ENCODE results near the gene ICAM4. TPM values are rescaled to one million over a fixed set of nuclear protein-coding genes. Genes with fewer than 3 reads are reported as not detected.

Gene ICAM4
- total RNA-seq, 4 donors from 2014 or later: 1.3 TPM; not detected in 3

- peak overlapping the region in 3 of 4 donors; percentile 19 to 43 (median 31) for H3K4me3 ChIP-seq
- H3K9me3 ChIP-seq: no peaks in the 10 kb centered on the region
- H3K27me3 ChIP-seq: peaks cover 3 to 94% of the 10 kb centered on the region in 2 donors
- no peak for DNase-seq (ENCODE audit: low spot score in 2 of 2)
- TF ChIP-seq POLR2A (IDR thresholded peaks at IDR 0.05) (no peak), CTCF (IDR thresholded peaks at IDR 0.05) (no peak), EP300 (IDR thresholded peaks at IDR 0.05) (no peak)
- 0 to 3% methylated on average over 9 to 47 of the region's 57 CpGs for WGBS, 2 donors
- no peak overlapping the region for H3K27ac ChIP-seq
- H3K4me1 ChIP-seq: peaks cover 0 to 92% (median 56%) of the 10 kb centered on the region in 4 donors
- H3K36me3 ChIP-seq: peaks cover 0 to under 1% (median 0%) of the 10 kb centered on the region in 3 donors
These were observed 4.3 kb downstream of the ICAM4 start for GRCh38 chr19:10290876-10291553.

- H3K4me3 ChIP-seq: peak overlapping the region; percentile 0 to 43 (median 25)
- 2 to 3% methylated on average over 8 to 37 of the region's 49 CpGs for WGBS, 2 donors
- H3K4me1 ChIP-seq: peaks cover 0 to 95% (median 57%) of the 10 kb centered on the region in 4 donors
- no peak overlapping the region for H3K27ac ChIP-seq
- peaks cover 3 to 97% of the 10 kb centered on the region in 2 donors for H3K27me3 ChIP-seq
- no peaks in the 10 kb centered on the region for H3K36me3 ChIP-seq
- no peaks in the 10 kb centered on the region for H3K9me3 ChIP-seq
- no peak for DNase-seq (ENCODE audit: low spot score in 2 of 2)
- no peak for TF ChIP-seq CTCF (IDR thresholded peaks at IDR 0.05)
- TF ChIP-seq POLR2A (IDR thresholded peaks at IDR 0.05): no peak
- TF ChIP-seq EP300 (IDR thresholded peaks at IDR 0.05): no peak
These were observed 4.9 kb downstream of the ICAM4 start for GRCh38 chr19:10291554-10292205.

- H3K4me3 ChIP-seq: peak overlapping the region in 3 of 4 donors; percentile 0 to 43 (median 19)
- no peak overlapping the region for H3K27ac ChIP-seq
- no peaks in the 10 kb centered on the region for H3K36me3 ChIP-seq
- 2 to 3% methylated on average over 34 to 41 of the region's 45 CpGs for WGBS, 2 donors
- TF ChIP-seq CTCF (IDR thresholded peaks at IDR 0.05) (no peak), POLR2A (IDR thresholded peaks at IDR 0.05) (no peak), EP300 (IDR thresholded peaks at IDR 0.05) (no peak)
- no peaks in the 10 kb centered on the region for H3K9me3 ChIP-seq
- H3K27me3 ChIP-seq: peaks cover 3 to 97% of the 10 kb centered on the region in 2 donors
- DNase-seq (ENCODE audit: low spot score in 2 of 2): peak; percentile 47 to 61
- H3K4me1 ChIP-seq: peaks cover 0 to 89% (median 52%) of the 10 kb centered on the region in 4 donors
These were observed 5.5 kb downstream of the ICAM4 start for GRCh38 chr19:10292206-10292788.

GRCh38 chr19:10292789-10293636 is 6.3 kb downstream of the ICAM4 start:
- Histone ChIP-seq H3K9me3 (no peaks in the 10 kb centered on the region), H3K27me3 (peaks cover 3 to 97% of the 10 kb centered on the region in 2 donors), H3K27ac (no peak overlapping the region), H3K4me3 (peak overlapping the region in 2 of 4 donors; percentile 14 to 43), H3K4me1 (peaks cover 0 to 82% (median 48%) of the 10 kb centered on the region in 4 donors), H3K36me3 (no peaks in the 10 kb centered on the region)
- DNase-seq (ENCODE audit: low spot score in 2 of 2): no peak
- TF ChIP-seq CTCF (IDR thresholded peaks at IDR 0.05) (no peak), POLR2A (IDR thresholded peaks at IDR 0.05) (no peak), EP300 (IDR thresholded peaks at IDR 0.05) (no peak)
- WGBS, 2 donors: 18 to 24% methylated on average over 23 to 31 of the region's 56 CpGs

Measured in tibial nerve (tissue), 4 donors.